IMR-90 (cell line): Measurements from ENCODE around the gene ST6GALNAC2.

Experiments
- CEBPB ChIP-seq: IDR thresholded peaks from 2 replicates; pipeline ENCODE4 v1.6.1; 2012; ENCODE audit warnings: low read depth, low read length, improper control_type of control experiment
- CTCF ChIP-seq: conservative IDR thresholded peaks from 2 replicates; pipeline ENCODE4 v1.5.1; 2012; ENCODE audit warnings: mild to moderate bottlenecking, low read depth, low read length, improper control_type of control experiment
- POLR2A ChIP-seq: IDR thresholded peaks from 2 replicates; pipeline ENCODE4 v1.6.1; 2012; ENCODE audit warnings: mild to moderate bottlenecking, low read depth, low read length
- RAD21 ChIP-seq: IDR thresholded peaks from 2 replicates; pipeline ENCODE4 v1.6.1; 2012; ENCODE audit warnings: low read length, improper control_type of control experiment

DNA sequence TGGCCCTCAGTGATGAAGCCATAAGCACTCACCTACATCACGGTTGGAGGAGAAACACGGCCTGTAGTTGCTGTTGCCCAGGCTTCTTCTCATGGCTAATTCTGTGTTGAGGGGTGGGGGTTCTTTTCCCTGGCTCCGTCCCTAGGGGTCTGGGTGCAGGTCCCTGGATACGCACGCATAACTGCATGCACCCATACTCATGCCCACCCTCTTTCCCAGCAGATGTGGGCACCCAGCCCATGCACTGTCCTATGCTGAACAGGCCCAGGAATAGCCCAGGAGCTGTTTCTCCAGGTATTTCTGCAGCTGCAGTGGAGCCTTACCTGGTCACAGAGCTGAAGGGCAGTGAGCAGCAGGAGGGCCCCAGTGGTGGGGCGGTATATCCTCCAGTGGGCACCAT is 39.8 kb upstream of the ST6GALNAC2 start:
- TF ChIP-seq CEBPB (no peak), CTCF (no peak), RAD21 (no peak), POLR2A (no peak)
